ENCODE measurements around the gene ARHGAP15. TPM values are rescaled to one million over a fixed set of nuclear protein-coding genes. Genes with fewer than 3 reads are reported as not detected.

The ARHGAP15 gene
- total and polyA plus RNA-seq, 2 experiments from 2014 or later = 0.26 TPM; not detected in 1

- H2AFZ ChIP-seq = peak overlapping the region; percentile 21; the same call in 1 of the 2 replicates
- Mint-ChIP-seq H3K27me3 (ENCODE audit: insufficient read depth, low read depth, poor library complexity) (peaks cover 3% of the 10 kb centered on the region), H3K36me3 (ENCODE audit: low read depth) (no peaks in the 10 kb centered on the region), H3K4me1 (peaks cover 9% of the 10 kb centered on the region), H3K9me3 (no peaks in the 10 kb centered on the region), H3K27ac (peak overlapping the region; percentile 26; the same call in 1 of the 2 replicates), H3K4me3 (no peak overlapping the region)
- H4K20me1 ChIP-seq (replicated peaks; ENCODE audit: insufficient read depth) = no peaks in the 10 kb centered on the region
- H3F3A ChIP-seq (replicated peaks; ENCODE audit: low read depth) = no peaks in the 10 kb centered on the region
- H3K4me3 ChIP-seq = no peak overlapping the region
- peaks cover 7% of the 10 kb centered on the region; the same call in 1 of the 2 replicates for H3K4me1 ChIP-seq (ENCODE audit: insufficient read depth)
- no peaks in the 10 kb centered on the region for H3K9me2 ChIP-seq (ENCODE audit: insufficient read depth)
- no peak overlapping the region; the same call in 1 of the 2 replicates for H3K4me2 ChIP-seq
- H3K36me3 ChIP-seq (ENCODE audit: insufficient read depth) = no peaks in the 10 kb centered on the region
- H3K79me2 ChIP-seq (replicated peaks; ENCODE audit: insufficient read depth) = no peaks in the 10 kb centered on the region
- ATAC-seq = peak; percentile 63
- H3K27ac ChIP-seq (ENCODE audit: low read depth) = no peak overlapping the region
- H3K27me3 ChIP-seq (ENCODE audit: insufficient read depth) = no peaks in the 10 kb centered on the region
- TF ChIP-seq EZH2 (IDR thresholded peaks at IDR 0.05; ENCODE audit: low read depth, unreplicated experiment) = no peak
- no peak for TF ChIP-seq CTCF (conservative IDR thresholded peaks at IDR 0.05; ENCODE audit: low read depth in 2 of 2)
- no peak for TF ChIP-seq JUNB (IDR thresholded peaks at IDR 0.05; ENCODE audit: unreplicated experiment)
- no peak for TF ChIP-seq ZNF462 (CRISPR knock-in tag; IDR thresholded peaks at IDR 0.05)
- TF ChIP-seq NANOG (IDR thresholded peaks at IDR 0.05; ENCODE audit: borderline replicate concordance) = no peak
- TF ChIP-seq REST (IDR thresholded peaks at IDR 0.05; ENCODE audit: unreplicated experiment) = no peak
- no peak for TF ChIP-seq ZNF114 (CRISPR knock-in tag; IDR thresholded peaks at IDR 0.05)
- no peak for TF ChIP-seq POLR2AphosphoS5 (IDR thresholded peaks at IDR 0.05; ENCODE audit: low read depth)
- TF ChIP-seq ETS1 (IDR thresholded peaks at IDR 0.05) = no peak
- no peak for TF ChIP-seq EZH2phosphoT487 (IDR thresholded peaks at IDR 0.05; ENCODE audit: unreplicated experiment)
- no peak for TF ChIP-seq ZNF331 (CRISPR knock-in tag; IDR thresholded peaks at IDR 0.05; ENCODE audit: low read depth)
- no peak for TF ChIP-seq STAT1 (IDR thresholded peaks at IDR 0.05; ENCODE audit: unreplicated experiment)
- no peak for TF ChIP-seq CREB1 (CRISPR knock-in tag; IDR thresholded peaks at IDR 0.05; ENCODE audit: low read depth)
- DNase-seq (ENCODE audit: low spot score) = no peak
These were observed 396.2 kb downstream of the ARHGAP15 start for GRCh38 chr2:143525402-143525860.

Measured in GM23338 (cell line).